CD4-positive, CD25-positive, alpha-beta regulatory T cell (primary cell): ENCODE results near the gene GPR173. TPM values are rescaled to one million over a fixed set of nuclear protein-coding genes. Genes with fewer than 3 reads are reported as not detected.
A peak's percentile ranks its signal among the peaks of the same experiment; 100 is the strongest.

Experiments used
- ATAC-seq, 2 donors: fragments of 150-1000 bp; cut with Tn5 transposase; one replicate each; pipeline ENCODE4 v1.10.0; 2021; ENCODE audit warnings: low read depth in 2 of 2, moderate number of reproducible peaks in 2 of 2, moderate library complexity in 1 of 2
- DNase-seq, 3 donors: peaks; one replicate each; pipeline versions ENCODE4 v3.0.0 to v3.0.0-alpha.2; 2012 to 2022; ENCODE audit warnings: mixed read lengths in 1 of 3
- H3K27ac ChIP-seq: one replicate; pipeline ENCODE4 v1.7.0; 2013; ENCODE audit warnings: mild to moderate bottlenecking, low read length; ENCODE audit not compliant: insufficient read depth, poor library complexity, severe bottlenecking
- H3K27me3 ChIP-seq: one replicate; pipeline ENCODE4 v1.7.0; 2013; ENCODE audit warnings: low read length; ENCODE audit not compliant: control insufficient read depth, insufficient read depth
- H3K36me3 ChIP-seq: one replicate; pipeline ENCODE4 v1.7.0; 2013; ENCODE audit warnings: mild to moderate bottlenecking, low read length, moderate library complexity; ENCODE audit not compliant: control insufficient read depth, insufficient read depth
- H3K4me1 ChIP-seq: 2 replicates; pipeline ENCODE4 v1.7.0; 2013; ENCODE audit warnings: mild to moderate bottlenecking, low read length; ENCODE audit not compliant: insufficient read depth, control insufficient read depth, poor library complexity, severe bottlenecking
- H3K4me3 ChIP-seq: one replicate; pipeline ENCODE4 v1.7.0; 2013; ENCODE audit warnings: low read depth, mild to moderate bottlenecking, low read length, moderate library complexity
- H3K9me3 ChIP-seq, 2 experiments: 1 replicate in 1 of 2; 2 replicates in 1 of 2; pipeline ENCODE4 v1.7.0; 2013; ENCODE audit warnings: low read length in 2 of 2, mild to moderate bottlenecking in 1 of 2, moderate library complexity in 1 of 2; ENCODE audit not compliant: control insufficient read depth in 2 of 2
- H3K27ac Mint-ChIP-seq, 3 donors: one replicate each; pipeline ENCODE4 v1.8.0; 2020 to 2022; ENCODE audit warnings: mild to moderate bottlenecking in 3 of 3, mixed read lengths in 3 of 3, moderate library complexity in 2 of 3
- H3K27me3 Mint-ChIP-seq: one replicate; pipeline ENCODE4 v1.8.0; 2022; ENCODE audit warnings: mild to moderate bottlenecking, mixed read lengths
- H3K36me3 Mint-ChIP-seq: one replicate; pipeline ENCODE4 v1.8.0; 2020; ENCODE audit warnings: mixed read lengths
- H3K4me1 Mint-ChIP-seq, 4 donors: one replicate each; pipeline ENCODE4 v1.8.0; 2020 to 2022; ENCODE audit warnings: mixed read lengths in 4 of 4, mild to moderate bottlenecking in 1 of 4
- H3K4me3 Mint-ChIP-seq, 4 donors: one replicate each; pipeline ENCODE4 v1.8.0; 2020 to 2022; ENCODE audit warnings: mild to moderate bottlenecking in 4 of 4, mixed read lengths in 4 of 4, moderate library complexity in 3 of 4
- H3K9me3 Mint-ChIP-seq, 7 donors: one replicate each; pipeline ENCODE4 v1.8.0; 2020 to 2022; ENCODE audit warnings: mixed read lengths in 7 of 7, mild to moderate bottlenecking in 3 of 7, moderate library complexity in 2 of 7
- polyA plus RNA-seq, 4 donors: library from polyadenylated mRNA; unstranded; fragments of 300-500 nt; fragmentation: Illumina TruSeq; gene quantifications; one replicate each; pipeline ENCODE4 v1.2.3, GENCODE V29; 2021
- total RNA-seq: library from RNA; stranded (reverse); gene quantifications from one replicate; pipeline ENCODE4 v1.2.3, GENCODE V29; 2022

GPR173 gene
- total and polyA plus RNA-seq, 5 donors from 2014 or later: not detected

- Histone ChIP-seq H3K4me1 (peaks cover 3% of the 10 kb centered on the region), H3K4me3 (no peak overlapping the region), H3K27me3 (no peaks in the 10 kb centered on the region), H3K27ac (no peak overlapping the region), H3K9me3 (no peaks in the 10 kb centered on the region), H3K36me3 (no peaks in the 10 kb centered on the region)
- ATAC-seq (no peak), DNase-seq (no peak)
- peak overlapping the region in 2 of 3 donors; percentile 39 to 74 for H3K27ac Mint-ChIP-seq
- no peak overlapping the region for H3K4me3 Mint-ChIP-seq
- peaks cover 0 to 2% (median 0%) of the 10 kb centered on the region in 7 donors for H3K9me3 Mint-ChIP-seq
- no peaks in the 10 kb centered on the region for H3K27me3 Mint-ChIP-seq
- peaks cover 0 to 14% (median 11%) of the 10 kb centered on the region in 4 donors for H3K4me1 Mint-ChIP-seq
- no peaks in the 10 kb centered on the region for H3K36me3 Mint-ChIP-seq
Observed at GRCh38 chrX:53125506-53125905, 76.9 kb downstream of the GPR173 start.

- Mint-ChIP-seq H3K36me3 (no peaks in the 10 kb centered on the region), H3K4me1 (peaks cover 0 to 16% (median 11%) of the 10 kb centered on the region in 4 donors), H3K27ac (no peak overlapping the region)
Observed at GRCh38 chrX:53126377-53126776, 77.8 kb downstream of the GPR173 start.

GRCh38 chrX:53128097-53128749 lies 79.6 kb downstream of the GPR173 start:
- peaks cover 0 to 14% (median 11%) of the 10 kb centered on the region in 4 donors for H3K4me1 Mint-ChIP-seq
- H3K4me3 Mint-ChIP-seq: no peak overlapping the region
- H3K4me3 ChIP-seq: no peak overlapping the region
- H3K27me3 Mint-ChIP-seq: no peaks in the 10 kb centered on the region
- H3K9me3 Mint-ChIP-seq: peaks cover 0 to 2% (median 0%) of the 10 kb centered on the region in 7 donors
- H3K36me3 Mint-ChIP-seq: no peaks in the 10 kb centered on the region
- H3K9me3 ChIP-seq: no peaks in the 10 kb centered on the region
- DNase-seq (no peak), ATAC-seq (no peak)
- H3K27ac ChIP-seq: no peak overlapping the region
- H3K27ac Mint-ChIP-seq: no peak overlapping the region
- H3K36me3 ChIP-seq: no peaks in the 10 kb centered on the region
- H3K27me3 ChIP-seq: no peaks in the 10 kb centered on the region
- peaks cover 3% of the 10 kb centered on the region for H3K4me1 ChIP-seq

More at GRCh38 chrX:53126377-53126776, 77.8 kb downstream of the GPR173 start:
- H3K9me3 Mint-ChIP-seq: peaks cover 0 to 2% (median 0%) of the 10 kb centered on the region in 7 donors
- no peaks in the 10 kb centered on the region for H3K27me3 Mint-ChIP-seq
- ATAC-seq (no peak), DNase-seq (no peak)
- Histone ChIP-seq H3K4me1 (peaks cover 3% of the 10 kb centered on the region), H3K27ac (no peak overlapping the region), H3K9me3 (no peaks in the 10 kb centered on the region), H3K4me3 (no peak overlapping the region), H3K36me3 (no peaks in the 10 kb centered on the region), H3K27me3 (no peaks in the 10 kb centered on the region)
- H3K4me3 Mint-ChIP-seq: no peak overlapping the region

Other genes with a start within 250 kb of the GPR173 start
- not detected for gene XAGE5, start 237.5 kb upstream of the GPR173 start, total RNA-seq
- gene XAGE5, start 237.5 kb upstream of the GPR173 start, polyA plus RNA-seq: not detected
- not detected for gene XAGE3, start 180.7 kb upstream of the GPR173 start, total RNA-seq
- not detected for gene XAGE3, start 180.7 kb upstream of the GPR173 start, polyA plus RNA-seq
- gene FAM156B, start 151.5 kb upstream of the GPR173 start, total RNA-seq: 10.0 TPM
- 1 to 10 TPM; 4.5 to 6.3 (median 5.2) TPM for gene FAM156B, start 151.5 kb upstream of the GPR173 start, polyA plus RNA-seq
- gene FAM156A, start 90.3 kb upstream of the GPR173 start, total RNA-seq: 20.0 TPM
- 1 to 10 TPM; 3.3 to 7.0 (median 3.6) TPM for gene FAM156A, start 90.3 kb upstream of the GPR173 start, polyA plus RNA-seq
- 333 TPM for gene TSPYL2, start 33.6 kb downstream of the GPR173 start, total RNA-seq
- 10 to 100 TPM; 10.1 to 15.6 (median 13.7) TPM for gene TSPYL2, start 33.6 kb downstream of the GPR173 start, polyA plus RNA-seq
- 14.1 TPM for gene KANTR, start 45.4 kb downstream of the GPR173 start, total RNA-seq
- gene KANTR, start 45.4 kb downstream of the GPR173 start, polyA plus RNA-seq: 1 to 10 TPM in 3 of 4 donors, under 1 TPM in 1; 0.81 to 2.2 (median 1.6) TPM
- 358 TPM for gene KDM5C, start 176.4 kb downstream of the GPR173 start, total RNA-seq
- gene KDM5C, start 176.4 kb downstream of the GPR173 start, polyA plus RNA-seq: 10 to 100 TPM; 22.0 to 34.8 (median 27.8) TPM
- gene IQSEC2, start 232.8 kb downstream of the GPR173 start, total RNA-seq: 0.39 TPM
- under 1 TPM in 3 of 4 donors, not detected in 1; 0.15 to 0.42 (median 0.31) TPM for gene IQSEC2, start 232.8 kb downstream of the GPR173 start, polyA plus RNA-seq